Middle frontal gyrus (tissue), 1 donor: Measurements from ENCODE around the gene ADAMTS2.
"Not testable (repeated sequence)": the region's sequence is repeated elsewhere in the genome, so short reads cannot be mapped to it uniquely, and the experiment has no call there.

ENCODE experiments used
- DNase-seq: peaks from one replicate; pipeline ENCODE4 v3.0.0-alpha.2; 2015; ENCODE audit warnings: low spot score; ENCODE audit errors: extremely low spot score

The ADAMTS2 gene

GRCh38 chr5:179325296-179326031 is 19.8 kb downstream of the ADAMTS2 start:
- DNase-seq: no peak

- no peak for DNase-seq
Measured at GRCh38 chr5:179324760-179325295, 20.4 kb downstream of the ADAMTS2 start.

GRCh38 chr5:179324316-179324715 is 20.9 kb downstream of the ADAMTS2 start:
- DNase-seq: not testable (repeated sequence)

- no peak for DNase-seq
Measured at GRCh38 chr5:179323026-179323870, 22.0 kb downstream of the ADAMTS2 start.

GRCh38 chr5:179322071-179323025 is 22.9 kb downstream of the ADAMTS2 start:
- DNase-seq: no peak

- no peak for DNase-seq
Measured at GRCh38 chr5:179321206-179321987, 23.9 kb downstream of the ADAMTS2 start.

- no peak for DNase-seq
Measured at GRCh38 chr5:179319741-179320281, 25.4 kb downstream of the ADAMTS2 start.

- no peak for DNase-seq
Measured at GRCh38 chr5:179319123-179319522, 26.1 kb downstream of the ADAMTS2 start.

- no peak for DNase-seq
Measured at GRCh38 chr5:179318221-179318955, 26.9 kb downstream of the ADAMTS2 start.

GRCh38 chr5:179317411-179318220 is 27.6 kb downstream of the ADAMTS2 start:
- no peak for DNase-seq

- no peak for DNase-seq
Measured at GRCh38 chr5:179316982-179317381, 28.3 kb downstream of the ADAMTS2 start.

GRCh38 chr5:179316111-179316551 is 29.1 kb downstream of the ADAMTS2 start:
- DNase-seq: no peak

- DNase-seq: no peak
Measured at GRCh38 chr5:179315356-179315890, 29.8 kb downstream of the ADAMTS2 start.

GRCh38 chr5:179314606-179315355 is 30.5 kb downstream of the ADAMTS2 start:
- DNase-seq: no peak

GRCh38 chr5:179313849-179314521 is 31.3 kb downstream of the ADAMTS2 start:
- DNase-seq: peak; percentile 6

GRCh38 chr5:179312557-179313235 is 32.6 kb downstream of the ADAMTS2 start:
- no peak for DNase-seq
